NB4 (cell line): Measurements from ENCODE around the gene ZNF831.

Experiments used
- MYC ChIP-seq: IDR thresholded peaks from 2 replicates; pipeline ENCODE4 v1.6.1; 2011; ENCODE audit warnings: low read depth, low read length
- POLR2A ChIP-seq: IDR thresholded peaks from 2 replicates; pipeline ENCODE4 v1.6.1; 2011; ENCODE audit warnings: mild to moderate bottlenecking; ENCODE audit not compliant: insufficient read length; ENCODE audit errors: extremely low read depth
- TF ChIP-seq, protein P1 (sequence below): IDR thresholded peaks from one replicate; pipeline ENCODE4 v1.5.1; 2012; ENCODE audit warnings: low read depth, low read length

DNA sequence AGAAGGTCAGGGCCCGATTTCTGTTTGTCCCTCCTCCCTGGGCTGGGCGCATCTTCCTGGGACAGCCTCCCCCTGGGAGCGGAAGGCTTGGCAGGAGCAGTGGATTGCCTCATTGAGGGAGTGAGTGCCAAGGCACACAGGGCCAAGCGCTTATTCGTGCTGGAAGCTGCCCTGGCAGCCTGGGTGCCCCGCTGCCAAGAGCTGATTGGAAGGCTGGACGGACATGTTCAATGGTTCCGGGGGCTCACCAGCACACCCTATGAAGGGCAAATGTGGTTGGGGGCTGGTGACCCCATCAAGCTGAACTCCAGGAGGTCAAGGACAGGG is 10.3 kb upstream of the ZNF831 start:
- TF ChIP-seq, protein P1, sequence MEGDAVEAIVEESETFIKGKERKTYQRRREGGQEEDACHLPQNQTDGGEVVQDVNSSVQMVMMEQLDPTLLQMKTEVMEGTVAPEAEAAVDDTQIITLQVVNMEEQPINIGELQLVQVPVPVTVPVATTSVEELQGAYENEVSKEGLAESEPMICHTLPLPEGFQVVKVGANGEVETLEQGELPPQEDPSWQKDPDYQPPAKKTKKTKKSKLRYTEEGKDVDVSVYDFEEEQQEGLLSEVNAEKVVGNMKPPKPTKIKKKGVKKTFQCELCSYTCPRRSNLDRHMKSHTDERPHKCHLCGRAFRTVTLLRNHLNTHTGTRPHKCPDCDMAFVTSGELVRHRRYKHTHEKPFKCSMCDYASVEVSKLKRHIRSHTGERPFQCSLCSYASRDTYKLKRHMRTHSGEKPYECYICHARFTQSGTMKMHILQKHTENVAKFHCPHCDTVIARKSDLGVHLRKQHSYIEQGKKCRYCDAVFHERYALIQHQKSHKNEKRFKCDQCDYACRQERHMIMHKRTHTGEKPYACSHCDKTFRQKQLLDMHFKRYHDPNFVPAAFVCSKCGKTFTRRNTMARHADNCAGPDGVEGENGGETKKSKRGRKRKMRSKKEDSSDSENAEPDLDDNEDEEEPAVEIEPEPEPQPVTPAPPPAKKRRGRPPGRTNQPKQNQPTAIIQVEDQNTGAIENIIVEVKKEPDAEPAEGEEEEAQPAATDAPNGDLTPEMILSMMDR, result no peak
- TF ChIP-seq MYC (no peak), POLR2A (no peak)
